ENCODE results near the gene TMEM255B.

Gene TMEM255B

DNA sequence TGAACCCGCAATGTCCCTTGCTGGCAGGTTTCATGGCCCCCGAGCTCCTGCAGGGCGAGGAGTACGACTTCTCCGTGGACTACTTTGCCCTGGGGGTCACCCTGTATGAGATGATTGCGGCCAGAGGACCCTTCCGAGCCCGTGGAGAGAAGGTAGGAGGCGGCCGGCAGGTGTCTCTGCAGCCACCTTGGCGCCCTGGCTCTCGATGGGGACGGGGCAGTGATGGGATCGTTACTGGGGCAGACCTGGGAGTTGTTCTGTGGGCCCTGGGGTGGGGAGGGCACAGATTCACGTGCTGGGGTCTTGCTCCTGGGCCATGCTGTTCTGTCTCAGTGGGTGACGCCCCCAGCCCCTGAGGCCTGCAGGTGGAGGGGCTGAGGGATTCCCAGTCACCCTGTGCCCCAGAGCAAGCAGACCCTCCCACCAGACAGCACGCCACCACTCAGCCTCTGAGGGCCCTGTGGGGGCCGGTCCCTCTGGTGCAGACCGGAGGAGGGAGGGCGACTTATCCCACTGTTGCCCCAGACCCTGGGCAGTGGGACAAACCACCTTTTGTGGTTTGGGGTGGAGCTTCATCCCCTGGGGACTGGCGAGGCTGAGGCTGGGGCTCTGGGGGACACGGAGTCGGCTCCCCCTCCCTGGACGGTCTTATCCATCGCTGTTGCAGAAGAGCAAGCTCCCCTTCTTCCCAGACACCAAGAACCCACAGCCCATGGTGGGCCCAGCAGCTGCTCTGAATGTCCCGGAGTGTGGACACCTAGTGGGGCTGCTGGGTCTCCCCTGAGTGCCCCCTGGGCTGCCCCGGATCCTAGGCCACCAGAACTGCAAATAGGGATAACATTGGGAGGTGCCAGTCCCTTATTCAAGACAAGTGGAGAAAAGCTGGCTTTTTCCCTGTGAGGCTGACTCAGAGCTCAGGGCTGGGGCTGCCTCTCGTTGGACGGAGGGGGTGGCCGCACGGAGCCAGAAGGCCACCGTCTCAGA, 27.5 kb upstream of the TMEM255B start:
- H3K27me3 Mint-ChIP-seq = peaks cover 20% of the 10 kb centered on the region
- peaks cover 4% of the 10 kb centered on the region for H3K4me1 Mint-ChIP-seq (ENCODE audit: low read depth)
- no peak overlapping the region for H3K27ac Mint-ChIP-seq
- DNase-seq = no peak
- H3K36me3 Mint-ChIP-seq (ENCODE audit: low read depth) = no peaks in the 10 kb centered on the region
- H3K4me3 Mint-ChIP-seq = no peak overlapping the region
- no peaks in the 10 kb centered on the region for H3K9me3 Mint-ChIP-seq

- no peak for DNase-seq
- Mint-ChIP-seq H3K4me3 (no peak overlapping the region), H3K27ac (no peak overlapping the region), H3K4me1 (ENCODE audit: low read depth) (no peaks in the 10 kb centered on the region), H3K9me3 (no peaks in the 10 kb centered on the region), H3K36me3 (ENCODE audit: low read depth) (no peaks in the 10 kb centered on the region), H3K27me3 (peaks cover 20% of the 10 kb centered on the region)
These were observed 26.7 kb upstream of the TMEM255B start for GRCh38 chr13:113732176-113732960.

DNA sequence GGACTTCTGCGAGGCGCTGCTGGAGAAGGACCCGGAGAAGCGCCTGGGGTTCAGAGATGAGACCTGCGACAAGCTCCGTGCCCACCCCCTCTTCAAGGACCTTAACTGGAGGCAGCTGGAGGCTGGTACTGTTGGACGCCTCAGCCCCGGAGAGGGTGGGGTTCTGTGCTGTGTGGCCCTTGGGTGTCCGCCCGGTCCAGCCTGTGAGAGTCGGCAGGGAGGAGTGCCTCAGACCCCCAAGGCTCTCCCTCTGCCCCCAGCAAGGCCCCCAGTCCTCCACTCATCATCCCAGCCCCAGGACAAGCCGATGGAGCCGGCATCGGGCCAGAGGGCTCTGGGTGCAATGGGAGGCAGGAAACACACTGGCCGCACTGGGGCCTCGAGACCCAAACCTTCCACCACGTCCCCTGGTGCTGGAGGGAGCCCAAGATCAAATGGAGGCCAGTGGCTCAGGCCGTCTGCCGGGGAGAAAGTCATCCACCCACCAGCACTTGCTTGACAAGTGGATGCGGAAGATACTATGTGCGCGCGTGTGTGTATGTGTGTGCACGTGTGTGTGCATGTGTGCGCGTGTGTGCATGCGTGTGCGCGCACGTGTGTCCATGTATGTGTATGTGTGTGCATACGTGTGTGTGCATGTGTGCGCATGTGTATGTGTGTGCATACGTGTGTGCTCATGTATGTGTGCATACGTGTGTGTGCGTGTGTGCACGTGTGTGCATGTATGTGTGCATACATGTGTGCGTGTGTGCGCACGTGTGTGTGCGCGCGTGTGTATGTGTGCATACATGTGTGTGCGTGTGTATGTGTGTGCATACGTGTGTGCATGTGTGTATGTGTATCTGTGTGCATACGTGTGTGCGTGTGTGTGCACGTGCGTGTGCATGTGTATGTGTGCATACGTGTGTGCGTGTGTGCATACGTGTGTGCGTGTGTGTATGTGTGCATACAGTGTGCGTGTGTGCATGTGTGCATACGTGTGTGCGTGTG, 25.8 kb upstream of the TMEM255B start:
- no peaks in the 10 kb centered on the region for H3K4me1 Mint-ChIP-seq (ENCODE audit: low read depth)
- no peak for DNase-seq
- no peaks in the 10 kb centered on the region for H3K9me3 Mint-ChIP-seq
- H3K27me3 Mint-ChIP-seq = peaks cover 20% of the 10 kb centered on the region
- H3K27ac Mint-ChIP-seq = no peak overlapping the region
- H3K4me3 Mint-ChIP-seq = no peak overlapping the region
- H3K36me3 Mint-ChIP-seq (ENCODE audit: low read depth) = no peaks in the 10 kb centered on the region

GRCh38 chr13:113734099-113734825, 24.8 kb upstream of the TMEM255B start:
- Mint-ChIP-seq H3K27ac (no peak overlapping the region), H3K4me1 (ENCODE audit: low read depth) (no peaks in the 10 kb centered on the region), H3K36me3 (ENCODE audit: low read depth) (no peaks in the 10 kb centered on the region), H3K4me3 (no peak overlapping the region), H3K9me3 (no peaks in the 10 kb centered on the region), H3K27me3 (peaks cover 12% of the 10 kb centered on the region)
- DNase-seq = no peak

DNA sequence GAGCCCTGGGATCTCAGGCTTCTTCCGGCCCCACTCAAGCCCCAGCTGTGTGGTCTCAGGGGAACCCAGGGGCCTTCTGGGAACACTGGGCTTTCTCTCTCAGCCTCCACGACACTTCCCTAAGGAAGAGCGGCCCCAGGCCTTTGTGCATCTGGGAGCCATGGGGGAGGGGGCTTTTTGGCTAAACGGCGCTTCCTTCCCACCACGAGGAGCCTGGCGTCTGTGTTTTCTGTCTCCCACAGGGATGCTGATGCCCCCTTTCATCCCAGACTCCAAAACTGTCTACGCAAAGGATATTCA, 24.2 kb upstream of the TMEM255B start:
- no peak for DNase-seq
- no peak overlapping the region for H3K4me3 Mint-ChIP-seq

GRCh38 chr13:113735194-113735593, 23.8 kb upstream of the TMEM255B start:
- peaks cover 15% of the 10 kb centered on the region for H3K27me3 Mint-ChIP-seq
- H3K36me3 Mint-ChIP-seq (ENCODE audit: low read depth) = no peaks in the 10 kb centered on the region
- H3K27ac Mint-ChIP-seq = no peak overlapping the region
- H3K4me1 Mint-ChIP-seq (ENCODE audit: low read depth) = no peaks in the 10 kb centered on the region
- no peak overlapping the region for H3K4me3 Mint-ChIP-seq
- no peaks in the 10 kb centered on the region for H3K9me3 Mint-ChIP-seq
- no peak for DNase-seq

More for the DNA sequence above, 24.2 kb upstream of the TMEM255B start:
- Mint-ChIP-seq H3K27ac (no peak overlapping the region), H3K36me3 (ENCODE audit: low read depth) (no peaks in the 10 kb centered on the region), H3K27me3 (peaks cover 11% of the 10 kb centered on the region), H3K4me1 (ENCODE audit: low read depth) (no peaks in the 10 kb centered on the region), H3K9me3 (no peaks in the 10 kb centered on the region)

DNA sequence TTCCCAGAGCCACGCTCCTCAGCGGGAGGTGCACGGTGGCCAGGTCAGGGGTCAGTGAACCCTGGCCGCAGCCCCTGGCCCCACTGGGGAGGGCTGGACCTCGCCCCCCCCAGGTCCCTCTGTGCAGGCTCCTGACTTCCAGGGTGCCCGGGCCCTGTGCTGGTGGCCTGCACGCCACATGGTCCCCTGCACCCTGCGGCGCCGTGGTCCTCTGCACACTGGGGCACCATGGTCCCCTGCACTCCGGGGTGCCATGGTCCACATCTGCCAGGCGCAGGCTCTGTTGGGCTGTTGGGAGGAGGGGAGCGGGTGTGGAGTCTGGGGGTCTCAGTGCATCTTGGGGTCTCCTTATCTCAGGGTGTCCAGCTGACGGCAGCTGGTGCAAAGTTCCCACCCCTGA, 23.3 kb upstream of the TMEM255B start:
- peaks cover 3% of the 10 kb centered on the region for H3K4me1 Mint-ChIP-seq (ENCODE audit: low read depth)
- H3K27ac Mint-ChIP-seq = no peak overlapping the region
- no peaks in the 10 kb centered on the region for H3K36me3 Mint-ChIP-seq (ENCODE audit: low read depth)
- DNase-seq = no peak
- H3K27me3 Mint-ChIP-seq = peaks cover 15% of the 10 kb centered on the region
- H3K9me3 Mint-ChIP-seq = no peaks in the 10 kb centered on the region
- H3K4me3 Mint-ChIP-seq = no peak overlapping the region

- H3K4me1 Mint-ChIP-seq (ENCODE audit: low read depth) = peaks cover 8% of the 10 kb centered on the region
- H3K27ac Mint-ChIP-seq = no peak overlapping the region
- H3K4me3 Mint-ChIP-seq = no peak overlapping the region
- H3K9me3 Mint-ChIP-seq = no peaks in the 10 kb centered on the region
- H3K36me3 Mint-ChIP-seq (ENCODE audit: low read depth) = no peaks in the 10 kb centered on the region
- no peak for DNase-seq
- peaks cover 19% of the 10 kb centered on the region for H3K27me3 Mint-ChIP-seq
These were observed 22.7 kb upstream of the TMEM255B start for GRCh38 chr13:113736258-113736731.

DNA sequence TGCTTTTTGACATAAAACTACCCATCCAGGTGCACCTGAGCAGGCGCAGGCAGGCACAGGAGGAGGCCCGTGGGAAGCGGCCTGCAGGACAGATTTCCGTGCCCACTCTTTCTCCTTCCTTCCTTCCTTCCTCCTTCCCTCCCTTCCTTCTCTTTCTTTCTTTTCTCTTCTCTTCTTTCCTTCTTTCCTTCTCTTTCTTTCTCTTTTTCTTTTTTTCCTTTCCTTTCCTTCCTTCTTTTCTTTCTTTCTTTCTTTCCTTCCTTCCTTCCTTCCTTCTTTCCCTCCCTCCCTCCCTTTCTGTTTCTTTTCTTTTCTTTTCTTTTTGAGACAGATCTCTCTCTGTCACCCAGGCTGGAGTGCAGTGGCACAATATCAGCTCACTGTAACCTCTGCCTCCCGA, 21.2 kb upstream of the TMEM255B start:
- H3K27ac Mint-ChIP-seq = no peak overlapping the region
- H3K4me3 Mint-ChIP-seq = no peak overlapping the region
- H3K36me3 Mint-ChIP-seq (ENCODE audit: low read depth) = no peaks in the 10 kb centered on the region
- no peak for DNase-seq
- H3K27me3 Mint-ChIP-seq = peaks cover 33% of the 10 kb centered on the region
- peaks cover 21% of the 10 kb centered on the region for H3K4me1 Mint-ChIP-seq (ENCODE audit: low read depth)
- H3K9me3 Mint-ChIP-seq = no peaks in the 10 kb centered on the region

DNA sequence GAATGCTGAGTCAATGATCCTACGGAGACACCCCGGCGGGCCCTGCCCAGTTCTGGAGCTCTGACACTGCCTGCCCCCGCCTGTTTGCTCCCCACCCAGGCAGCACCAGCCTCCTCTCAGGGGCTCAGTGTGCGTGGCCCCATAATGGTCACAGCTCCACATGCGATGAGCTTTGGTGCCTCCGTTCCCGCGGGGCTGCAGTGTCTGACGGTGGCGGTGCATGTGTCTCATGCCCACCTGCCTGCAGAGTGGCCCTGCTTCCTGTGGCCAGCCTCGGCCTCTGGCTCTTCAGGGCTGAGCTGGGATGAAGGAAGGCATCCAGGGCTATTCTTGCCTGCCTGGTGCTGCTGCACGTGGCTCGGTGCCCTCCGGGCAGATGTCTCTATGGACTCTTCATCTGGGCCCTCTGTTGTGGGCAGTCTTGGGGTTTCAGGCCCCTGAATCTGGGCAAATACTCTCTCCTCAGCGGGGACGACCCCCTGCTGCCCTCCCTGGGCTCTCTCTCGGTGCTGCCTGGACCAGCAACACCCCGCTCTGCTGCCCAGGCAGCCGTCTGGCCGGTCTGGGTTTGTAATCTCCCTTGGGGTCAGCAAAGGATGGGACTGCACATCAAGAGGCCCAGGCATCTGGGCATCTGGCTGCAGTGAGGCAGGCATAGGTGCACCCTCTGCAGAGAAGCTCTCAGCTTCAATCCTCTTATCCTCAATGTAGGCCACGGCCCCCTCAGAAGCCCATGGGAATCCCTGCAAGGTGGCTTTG, 19.3 kb upstream of the TMEM255B start:
- Mint-ChIP-seq H3K4me3 (no peak overlapping the region), H3K9me3 (no peaks in the 10 kb centered on the region), H3K4me1 (ENCODE audit: low read depth) (peaks cover 21% of the 10 kb centered on the region), H3K36me3 (ENCODE audit: low read depth) (no peaks in the 10 kb centered on the region), H3K27me3 (peaks cover 42% of the 10 kb centered on the region), H3K27ac (no peak overlapping the region)
- no peak for DNase-seq

- H3K36me3 Mint-ChIP-seq (ENCODE audit: low read depth) = no peaks in the 10 kb centered on the region
- no peak overlapping the region for H3K27ac Mint-ChIP-seq
- no peak for DNase-seq
- H3K4me3 Mint-ChIP-seq = no peak overlapping the region
- H3K9me3 Mint-ChIP-seq = no peaks in the 10 kb centered on the region
- H3K27me3 Mint-ChIP-seq = peaks cover 45% of the 10 kb centered on the region
- peaks cover 21% of the 10 kb centered on the region for H3K4me1 Mint-ChIP-seq (ENCODE audit: low read depth)
These were observed 18.8 kb upstream of the TMEM255B start for GRCh38 chr13:113740286-113740556.

DNA sequence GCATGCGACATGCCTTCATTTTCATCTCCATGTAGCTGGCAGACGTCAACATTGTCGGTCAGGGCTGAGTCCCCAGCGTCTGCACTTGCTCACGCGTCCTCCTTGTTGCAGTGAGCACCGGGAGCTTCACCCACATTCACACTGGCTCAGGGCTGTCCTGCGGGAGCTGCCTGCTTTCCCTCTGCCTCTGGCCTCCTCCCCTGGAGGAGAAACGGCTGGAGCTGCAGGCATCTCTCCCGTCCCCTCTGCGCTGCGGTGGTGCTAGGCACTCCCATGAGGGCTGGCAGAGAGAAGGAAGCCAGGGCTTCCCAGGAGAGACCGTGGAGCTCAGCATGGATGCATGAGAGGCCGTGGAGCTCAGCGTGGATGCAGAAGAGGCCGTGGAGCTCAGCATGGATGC, 18.4 kb upstream of the TMEM255B start:
- H3K27me3 Mint-ChIP-seq = peaks cover 45% of the 10 kb centered on the region
- DNase-seq = no peak
- H3K4me3 Mint-ChIP-seq = no peak overlapping the region
- no peaks in the 10 kb centered on the region for H3K36me3 Mint-ChIP-seq (ENCODE audit: low read depth)
- no peaks in the 10 kb centered on the region for H3K9me3 Mint-ChIP-seq
- H3K4me1 Mint-ChIP-seq (ENCODE audit: low read depth) = peaks cover 21% of the 10 kb centered on the region
- H3K27ac Mint-ChIP-seq = no peak overlapping the region

DNA sequence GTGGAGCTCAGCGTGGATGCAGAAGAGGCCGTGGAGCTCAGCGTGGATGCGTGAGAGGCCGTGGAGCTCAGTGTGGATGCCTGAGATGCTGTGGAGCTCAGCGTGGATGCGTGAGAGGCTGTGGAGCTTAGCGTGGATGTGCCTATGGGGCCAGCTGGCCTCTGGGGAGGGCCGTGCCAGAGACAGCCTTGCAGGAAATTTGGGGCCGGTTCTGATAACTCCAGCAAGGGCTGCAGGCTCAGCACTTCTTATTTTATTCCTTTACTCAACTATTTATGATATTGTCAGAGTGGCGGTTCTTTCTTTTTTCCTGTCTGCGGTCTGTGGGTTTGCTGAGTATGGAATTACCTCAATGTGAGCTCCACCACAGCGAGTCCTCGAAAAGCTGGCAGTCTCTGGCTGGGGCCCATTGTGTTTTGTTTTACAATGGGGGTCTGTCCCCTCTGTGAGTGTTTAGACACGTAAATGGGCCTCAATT, 17.8 kb upstream of the TMEM255B start:
- Mint-ChIP-seq H3K27ac (no peak overlapping the region), H3K4me3 (no peak overlapping the region)

More for the DNA sequence above, 17.8 kb upstream of the TMEM255B start:
- no peaks in the 10 kb centered on the region for H3K9me3 Mint-ChIP-seq
- H3K36me3 Mint-ChIP-seq (ENCODE audit: low read depth) = no peaks in the 10 kb centered on the region
- DNase-seq = no peak
- H3K4me1 Mint-ChIP-seq (ENCODE audit: low read depth) = peaks cover 21% of the 10 kb centered on the region
- peaks cover 45% of the 10 kb centered on the region for H3K27me3 Mint-ChIP-seq

Data from activated T-cell treated with anti-CD3 and anti-CD28 coated beads, Interleukin-2, amount 50 U/mL, for 24 hours (primary cell).